Central memory CD4-positive, alpha-beta T cell (primary cell): Measurements from ENCODE around the gene GFOD1.

Experiments used
- DNase-seq: peaks from one replicate; pipeline ENCODE4 v3.0.0; 2022

Gene GFOD1

DNA sequence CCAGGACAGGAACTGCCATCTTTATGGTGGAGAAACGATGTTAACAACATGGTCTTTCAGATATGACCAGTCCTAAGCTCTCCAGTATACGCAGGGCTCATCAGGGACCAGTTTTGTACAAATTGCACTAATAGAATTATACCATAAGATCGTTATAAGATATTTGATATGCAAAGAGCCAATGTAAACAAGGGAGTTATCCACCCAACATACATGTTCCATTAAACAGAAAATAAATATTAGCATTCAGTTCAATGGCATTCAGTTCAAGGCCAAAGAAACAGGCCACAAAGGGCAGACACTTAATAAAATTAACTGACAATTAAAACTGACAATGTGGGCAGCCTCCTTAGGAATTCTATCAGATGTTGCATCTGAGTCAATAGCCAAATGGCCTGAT is 2.6 kb downstream of the GFOD1 start:
- DNase-seq, result no peak

DNA sequence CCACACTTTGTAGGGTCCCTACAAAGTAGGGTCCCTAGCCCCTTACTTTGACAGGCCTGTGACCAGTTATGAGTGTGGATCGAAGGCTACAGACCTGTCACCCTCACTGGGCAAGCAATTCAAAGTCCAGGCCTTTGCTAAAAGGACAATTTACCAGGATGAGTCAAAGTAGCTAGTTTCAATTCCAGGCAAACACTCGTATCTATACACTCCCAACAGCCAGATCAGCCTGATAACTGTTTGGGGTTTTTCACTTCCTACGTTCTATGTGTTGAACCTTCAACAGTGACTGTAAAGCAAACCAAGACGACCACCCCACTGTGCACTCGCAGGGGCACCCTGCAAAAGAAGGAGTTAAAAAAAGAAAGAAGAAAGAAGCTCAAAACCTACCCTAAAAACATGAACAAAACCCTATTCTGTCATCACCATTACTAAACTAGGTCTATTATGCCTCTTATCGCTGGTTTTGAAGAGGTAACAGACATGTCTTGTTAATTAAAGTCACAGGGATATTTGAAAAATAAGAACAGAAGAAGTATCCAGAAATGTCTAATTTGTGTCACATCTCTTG is 3.2 kb downstream of the GFOD1 start:
- no peak for DNase-seq

DNA sequence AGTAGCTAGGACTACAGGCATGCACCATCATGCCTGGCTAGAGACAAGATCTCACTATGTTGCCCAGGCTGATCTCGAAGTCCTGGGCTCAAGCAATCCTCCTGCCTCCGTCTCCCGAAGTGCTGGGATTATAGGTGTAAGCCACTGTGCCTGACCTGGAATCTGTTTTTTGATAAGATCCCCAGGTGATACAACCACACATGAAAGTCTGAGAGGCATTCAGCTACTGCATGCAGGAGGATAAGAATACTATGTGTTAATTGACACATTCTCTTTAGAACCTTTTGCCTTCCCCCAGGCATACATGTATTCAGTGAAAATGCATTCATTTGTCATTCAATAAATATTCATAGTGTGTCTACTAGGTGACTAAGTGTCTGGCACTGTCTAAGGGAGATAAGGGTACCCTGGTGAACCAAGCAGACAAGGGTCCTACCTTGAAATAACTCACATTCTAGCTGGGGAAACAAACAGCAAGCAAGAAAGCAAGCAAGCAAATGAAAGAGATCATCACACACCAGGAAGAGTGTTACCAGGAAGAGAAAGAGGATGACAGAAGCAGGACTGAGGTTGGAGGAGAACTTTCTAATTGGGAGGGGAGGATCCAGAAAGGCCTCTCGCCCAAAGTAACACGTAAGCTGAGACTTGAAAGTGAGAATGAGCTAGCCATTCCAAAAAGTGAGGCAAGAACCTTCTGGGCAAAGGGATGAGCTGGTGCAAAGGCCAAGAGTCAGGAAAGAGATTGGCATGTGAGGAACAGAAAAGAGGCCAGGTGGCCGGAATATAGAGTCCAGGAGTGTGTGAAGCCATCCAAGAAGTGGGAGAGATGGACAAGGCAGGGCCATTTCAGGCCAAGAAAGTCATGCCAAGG is 6.5 kb downstream of the GFOD1 start:
- no peak for DNase-seq

DNA sequence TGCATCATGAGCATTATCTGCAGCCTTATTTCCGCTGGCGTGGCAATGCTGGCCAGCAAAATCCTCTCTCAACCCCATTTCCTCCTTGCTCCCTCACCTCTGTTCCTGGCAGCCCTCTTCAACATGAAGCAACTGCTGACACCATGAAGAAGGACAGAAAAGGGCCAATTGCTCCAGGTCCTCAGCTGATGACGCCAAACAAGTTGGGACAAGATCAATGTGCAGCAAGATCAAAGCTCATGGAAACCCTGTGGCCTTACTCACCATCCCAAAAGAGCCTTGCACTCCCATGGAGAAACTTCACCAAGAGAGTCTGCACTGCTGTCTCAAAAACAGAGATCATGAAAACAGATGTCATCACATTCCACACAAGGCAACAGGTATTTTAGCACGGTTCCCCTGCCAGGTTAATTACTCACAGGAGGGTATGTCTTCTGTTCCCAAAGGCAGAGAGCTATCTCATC is 7.4 kb downstream of the GFOD1 start:
- no peak for DNase-seq

DNA sequence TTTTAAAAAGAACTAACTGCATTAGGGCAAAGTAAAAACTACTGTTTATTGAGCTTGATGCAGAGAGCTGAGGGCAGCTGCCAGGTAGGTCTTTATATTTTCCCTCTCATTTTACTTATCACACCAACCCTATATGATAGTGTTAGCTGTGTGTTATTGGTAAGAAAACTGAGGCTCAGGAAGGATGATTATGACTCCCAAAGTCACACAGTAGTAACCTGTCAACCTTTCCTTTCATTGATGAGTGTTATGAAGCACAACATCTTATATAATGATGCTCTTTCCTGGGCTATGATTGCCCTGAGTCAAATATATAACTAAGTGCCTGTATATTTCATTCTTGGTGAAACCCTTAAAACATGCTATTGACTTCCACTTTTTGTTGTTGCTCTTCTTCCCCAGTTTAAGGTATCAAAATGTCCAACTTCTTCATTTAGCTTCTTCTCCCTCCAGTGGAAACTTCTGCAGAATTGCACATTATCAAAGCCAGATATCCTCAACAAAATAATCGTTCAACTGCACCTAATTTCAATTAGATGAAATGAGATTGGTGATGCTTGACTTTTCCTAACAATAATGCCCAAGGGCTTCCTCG is 8.1 kb downstream of the GFOD1 start:
- no peak for DNase-seq

DNA sequence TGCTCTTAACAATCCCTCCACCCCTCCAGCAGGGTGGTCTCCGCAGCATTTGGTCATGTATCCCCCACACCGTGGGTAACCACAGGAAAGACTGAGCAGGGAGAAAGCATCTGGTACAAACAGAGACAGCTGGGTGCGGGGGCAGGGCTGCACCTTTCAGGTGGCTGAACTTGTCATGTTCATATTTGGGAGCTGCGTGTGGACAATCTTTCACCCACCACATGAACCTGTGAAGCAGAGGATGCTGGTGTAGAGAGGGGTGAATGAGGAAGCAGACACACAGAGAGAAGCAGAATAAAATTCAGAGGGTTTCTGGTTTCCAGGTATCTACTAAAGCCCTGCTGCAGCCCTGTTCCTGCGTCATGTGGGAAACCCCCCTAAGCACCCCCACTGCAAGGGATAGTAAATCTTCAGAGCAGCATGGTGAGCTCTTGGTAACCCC is 8.9 kb downstream of the GFOD1 start:
- DNase-seq, result no peak

DNA sequence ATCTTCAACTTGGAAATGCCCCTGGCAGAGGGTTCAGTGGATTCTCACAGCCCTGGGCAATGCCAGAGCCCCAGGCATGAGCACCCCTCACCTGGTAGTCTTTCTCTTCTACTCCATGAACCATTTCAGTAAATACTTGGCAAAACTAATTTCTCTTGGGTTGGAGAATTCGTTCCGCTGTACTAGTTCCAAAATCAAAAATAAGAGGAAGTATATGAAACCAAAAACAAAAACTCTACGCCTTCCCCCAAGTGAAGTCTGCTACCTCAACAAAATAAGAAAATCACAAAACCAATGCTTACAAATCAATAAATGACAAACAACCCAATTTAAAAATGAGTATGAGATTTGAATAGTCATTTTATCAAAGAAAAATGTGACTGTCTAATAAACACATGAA is 12.6 kb downstream of the GFOD1 start:
- no peak for DNase-seq

DNA sequence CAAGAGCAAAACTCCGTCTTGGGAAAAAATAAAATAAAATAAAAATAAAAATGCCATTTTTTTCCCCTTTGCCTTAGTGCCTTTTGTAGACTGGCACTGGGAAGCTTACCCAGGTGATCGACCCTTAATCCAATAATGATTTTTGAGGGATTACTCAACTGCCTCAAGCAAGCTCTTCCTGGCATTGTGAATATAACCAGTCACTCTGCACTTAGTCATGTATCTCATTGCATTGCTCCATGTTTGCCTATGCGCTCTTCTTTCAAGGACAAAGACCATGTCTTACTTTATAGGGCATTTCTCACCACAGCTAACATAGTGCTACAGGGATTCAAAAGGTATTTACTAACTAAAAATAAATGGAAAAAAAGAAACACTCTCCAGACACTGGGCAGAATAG is 13.0 kb downstream of the GFOD1 start:
- DNase-seq, result no peak

DNA sequence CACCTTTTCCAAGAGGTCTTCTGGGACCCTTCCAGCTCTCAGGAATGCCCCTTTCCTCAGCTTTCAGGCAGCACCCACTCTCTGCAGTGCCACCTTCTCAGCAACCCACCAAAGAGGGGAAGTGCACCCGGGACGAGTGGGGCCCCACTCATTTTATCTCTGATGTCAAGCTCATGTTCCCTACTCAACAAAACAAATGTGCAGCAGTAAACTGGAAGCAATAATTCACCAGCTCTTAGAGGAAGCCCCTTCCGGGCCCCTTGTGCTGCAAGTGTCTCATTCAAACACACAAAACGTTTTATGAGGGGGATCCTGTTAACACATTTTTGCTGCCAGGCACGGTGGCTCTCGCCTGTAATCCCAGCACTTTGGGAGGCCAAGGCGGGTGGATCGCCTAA is 13.6 kb downstream of the GFOD1 start:
- no peak for DNase-seq

DNA sequence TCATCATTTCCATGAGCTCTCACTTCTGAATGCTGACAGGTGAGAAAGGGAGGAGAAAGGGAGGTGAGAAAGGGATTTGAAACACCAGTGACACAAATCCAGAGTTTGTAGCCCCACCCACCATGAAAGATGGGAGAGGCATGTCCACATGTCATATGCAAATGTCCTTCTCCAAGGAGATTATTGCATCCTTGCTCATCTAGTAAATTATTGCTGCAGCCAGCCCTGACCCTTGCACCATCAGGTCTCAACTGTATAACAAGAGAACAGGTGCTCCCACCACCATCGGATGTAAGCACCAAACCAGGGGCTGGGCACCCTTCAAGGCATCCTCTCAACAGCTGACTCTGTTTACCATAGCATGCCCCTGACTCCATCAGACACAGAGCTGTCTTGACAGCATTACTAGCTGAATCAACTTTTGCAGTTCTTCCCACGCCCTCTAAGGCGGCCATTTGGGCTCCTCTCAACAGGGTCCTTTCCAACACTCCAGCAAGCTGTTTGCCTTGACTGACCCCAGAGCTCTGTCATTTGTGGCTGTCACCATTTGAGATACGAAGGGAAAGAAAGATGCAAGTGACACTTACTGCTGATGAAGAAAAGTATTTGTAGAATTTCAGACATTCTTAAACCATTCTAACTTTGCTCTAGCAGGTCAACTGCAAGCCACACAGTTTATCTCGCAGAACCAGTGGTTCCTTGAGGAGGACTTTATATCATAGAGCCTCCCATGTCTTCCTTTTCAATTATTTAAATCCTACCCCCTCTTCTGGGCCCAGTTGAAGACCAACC is 14.2 kb downstream of the GFOD1 start:
- no peak for DNase-seq

DNA sequence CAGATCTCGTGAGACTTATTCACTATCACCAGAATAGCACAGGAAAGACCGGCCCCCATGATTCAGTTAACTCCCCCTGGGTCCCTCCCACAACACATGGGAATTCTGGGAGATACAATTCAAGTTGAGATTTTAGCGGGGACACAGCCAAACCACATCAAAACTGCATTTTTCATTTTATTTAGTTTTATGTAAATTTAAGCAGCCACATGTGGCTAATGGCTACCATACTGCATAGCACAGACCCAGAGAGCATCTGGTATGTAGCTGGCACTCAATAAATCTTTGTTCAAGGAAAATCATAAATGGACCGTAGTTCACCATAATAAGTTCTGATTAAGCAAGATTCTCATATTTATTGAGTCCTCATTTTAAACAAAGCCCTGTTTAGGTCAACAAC is 15.3 kb downstream of the GFOD1 start:
- no peak for DNase-seq

DNA sequence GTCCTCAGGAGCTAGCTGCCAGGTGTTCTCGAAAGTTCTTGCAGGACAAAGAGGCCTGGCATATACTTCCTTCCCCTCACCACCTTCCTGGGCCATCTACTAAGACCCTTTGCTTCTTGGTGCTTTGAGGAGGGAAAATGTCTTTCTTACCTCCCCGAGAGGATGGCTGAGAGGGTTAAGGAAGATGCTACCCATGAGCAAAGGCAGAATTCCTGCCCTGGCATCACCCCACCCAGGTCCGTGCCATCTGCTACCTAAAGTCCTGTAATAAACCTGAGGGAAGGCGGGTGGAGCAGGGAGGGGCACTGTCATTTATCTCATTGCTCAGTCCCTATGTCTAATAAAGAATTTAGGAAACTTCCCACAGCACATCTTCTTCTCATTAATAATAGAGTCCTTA is 16.2 kb downstream of the GFOD1 start:
- DNase-seq, result no peak

DNA sequence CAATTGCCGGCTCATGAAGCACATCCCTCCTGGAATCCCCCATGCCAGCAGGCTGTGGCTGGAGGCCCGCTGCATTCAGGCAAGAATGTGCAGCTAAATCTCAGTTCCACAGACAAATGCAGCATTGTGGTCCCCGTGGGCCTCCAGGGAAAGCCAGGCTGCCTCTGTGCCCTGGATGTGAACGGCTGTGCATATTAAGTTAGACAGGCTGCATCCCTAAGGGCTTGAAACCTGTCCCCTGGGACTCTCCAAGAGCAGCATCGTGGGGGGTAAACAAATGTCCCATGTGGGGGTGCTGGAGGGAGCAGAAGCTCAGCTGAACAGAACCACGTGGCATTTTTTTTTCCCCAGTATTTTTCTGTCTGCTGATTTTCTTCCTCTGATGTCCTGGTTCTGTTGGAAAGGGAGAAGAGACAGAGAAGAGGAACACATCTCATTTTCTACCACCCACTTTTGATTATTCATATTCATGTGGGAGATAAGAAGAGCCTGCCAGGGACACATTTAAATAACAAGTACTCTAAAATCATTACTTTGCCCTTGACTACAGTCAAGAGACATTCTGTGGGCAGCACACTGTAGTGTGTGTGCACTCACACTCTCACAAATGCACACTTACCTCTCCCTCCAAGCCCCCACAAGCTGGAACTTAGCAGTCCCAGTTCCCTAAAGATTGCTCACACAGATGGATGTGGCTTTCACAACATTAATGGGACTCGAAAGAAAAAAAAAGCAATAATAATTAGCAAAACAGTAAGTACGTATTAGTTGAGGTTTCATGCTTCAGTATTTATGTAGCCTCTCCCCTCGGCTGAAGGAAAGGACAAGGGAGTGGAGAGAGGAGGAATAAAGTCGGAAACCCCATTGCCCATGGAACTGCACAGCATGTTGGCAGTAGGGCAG is 16.9 kb downstream of the GFOD1 start:
- no peak for DNase-seq

DNA sequence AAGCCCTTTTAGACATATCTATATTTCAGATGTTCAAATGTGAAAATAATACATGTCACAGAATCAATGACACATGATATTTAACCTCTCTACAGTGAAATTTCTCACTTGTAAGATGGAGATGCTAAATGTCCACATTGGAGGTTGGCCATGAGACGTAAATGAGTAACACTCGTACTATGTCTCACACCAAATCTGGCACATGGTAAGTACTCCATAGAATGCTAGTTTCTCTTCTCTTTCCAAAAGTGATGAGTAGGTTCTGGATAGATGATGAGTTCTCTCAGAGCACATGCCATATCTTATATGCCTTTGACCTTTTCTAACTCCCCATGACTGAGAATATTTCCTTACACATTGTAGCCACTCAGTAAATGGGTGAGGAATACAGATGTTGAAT is 17.7 kb downstream of the GFOD1 start:
- DNase-seq, result no peak

DNA sequence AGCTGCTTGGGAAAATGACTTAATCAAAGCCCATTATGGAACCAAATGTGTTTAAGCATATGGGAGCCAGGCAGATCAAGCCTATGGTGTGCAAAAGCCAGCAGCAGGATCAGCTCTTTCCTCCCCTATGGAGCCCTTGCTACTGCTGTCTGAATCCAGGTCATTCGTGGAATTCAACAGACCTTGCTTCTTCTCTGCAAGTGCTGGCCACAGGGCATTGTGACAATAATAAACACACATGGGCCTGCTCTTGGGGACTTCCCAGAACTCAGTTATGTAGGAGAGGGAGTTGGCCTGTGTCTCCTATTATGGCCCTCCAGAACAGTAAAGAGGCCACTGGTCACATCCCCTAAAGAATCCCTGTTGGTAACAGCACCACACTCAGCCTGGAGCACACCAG is 18.6 kb downstream of the GFOD1 start:
- DNase-seq, result no peak

DNA sequence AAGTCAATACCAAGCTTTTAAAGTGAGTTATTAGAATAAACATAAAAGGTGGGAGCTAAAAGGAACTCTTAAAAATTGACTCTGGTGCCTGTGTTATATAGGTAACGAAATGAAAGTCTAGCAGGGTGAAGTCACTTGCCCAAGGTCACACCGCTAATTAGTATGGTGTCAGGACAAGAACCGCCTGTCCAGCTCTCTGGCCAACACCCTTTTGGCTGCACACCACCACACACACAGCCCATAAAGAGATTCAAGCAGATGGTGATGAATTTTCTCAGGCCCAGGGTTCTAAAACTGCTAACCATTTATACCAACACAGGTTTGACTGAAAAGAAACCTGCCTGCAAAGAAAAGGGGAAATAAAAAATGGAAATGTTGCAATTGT is 20.2 kb downstream of the GFOD1 start:
- DNase-seq, result no peak

DNA sequence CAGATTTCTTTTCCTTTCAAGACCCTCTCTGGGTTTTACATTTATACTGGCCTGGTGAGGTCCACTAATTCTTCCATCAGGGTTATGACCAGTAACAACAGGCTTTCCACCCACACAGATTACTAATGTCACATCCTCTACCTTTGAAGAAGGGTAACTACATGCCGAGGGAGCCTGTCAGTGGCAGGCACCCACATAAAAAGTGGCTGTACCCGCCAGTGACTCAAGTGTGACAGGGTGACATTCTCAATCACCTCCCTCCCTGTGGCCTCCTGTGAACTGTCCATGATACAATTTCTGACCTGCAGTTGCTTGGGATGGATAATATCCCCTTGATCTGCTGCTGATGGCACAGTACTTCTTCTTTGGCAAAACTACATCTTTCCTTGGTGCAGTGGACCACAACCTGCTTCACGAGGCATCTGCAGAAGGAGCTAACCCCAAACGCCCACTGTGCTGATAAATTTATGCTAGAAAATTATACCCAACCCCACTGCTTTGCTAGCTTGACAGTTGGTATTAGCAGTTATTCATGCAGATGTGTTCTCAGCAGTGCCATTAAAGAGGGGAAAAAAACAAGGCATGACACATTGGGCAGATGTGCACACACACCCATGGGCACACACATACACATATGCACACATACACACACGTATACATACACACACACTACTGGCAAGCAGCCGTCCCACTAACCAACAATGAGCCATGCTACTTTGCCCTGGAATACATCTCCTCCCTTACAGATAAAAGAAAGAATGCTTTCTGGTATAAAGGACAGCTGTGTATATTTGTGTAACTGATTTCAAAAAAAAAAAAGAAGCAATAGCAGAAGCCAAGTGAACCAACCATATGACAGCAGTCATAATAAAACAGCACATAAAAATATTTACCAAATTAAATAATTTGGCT is 20.8 kb downstream of the GFOD1 start:
- DNase-seq, result no peak

DNA sequence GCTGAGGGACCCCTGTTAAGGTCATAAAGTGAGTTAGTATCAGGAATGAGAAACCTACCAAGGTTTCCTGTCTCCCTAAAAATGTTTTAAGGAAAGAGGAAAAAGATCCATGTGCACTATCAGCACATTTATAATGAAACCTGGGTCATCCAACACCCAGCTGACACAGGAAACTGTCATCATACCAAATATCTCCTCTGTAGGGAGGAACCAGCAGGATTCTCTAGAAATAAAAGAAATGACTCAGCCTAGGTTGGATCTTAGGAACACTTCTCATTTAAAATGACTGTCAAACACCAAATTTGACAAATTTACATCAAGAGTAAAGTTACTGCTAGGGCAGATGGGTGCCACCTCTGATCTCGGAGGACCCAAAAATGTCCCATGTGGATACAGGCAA is 21.7 kb downstream of the GFOD1 start:
- no peak for DNase-seq

DNA sequence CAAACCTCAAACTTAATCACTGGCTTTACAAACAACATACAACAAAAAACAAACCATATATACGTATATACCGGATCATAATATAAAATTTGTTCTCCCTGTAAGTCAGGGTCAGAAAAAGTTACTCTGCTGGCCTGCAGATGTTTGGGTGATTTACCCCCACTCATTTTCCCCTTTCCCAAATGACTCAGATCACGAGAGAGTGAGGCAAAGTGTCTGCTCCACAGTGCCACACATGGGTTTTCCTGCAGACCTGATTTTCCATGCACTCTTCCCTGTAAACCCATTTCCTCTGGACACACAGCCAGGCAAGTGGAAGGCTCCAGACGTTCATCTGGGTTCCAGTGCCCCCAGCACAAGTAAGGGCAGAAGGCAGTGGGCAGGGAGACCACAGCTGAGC is 23.5 kb downstream of the GFOD1 start:
- DNase-seq, result no peak

DNA sequence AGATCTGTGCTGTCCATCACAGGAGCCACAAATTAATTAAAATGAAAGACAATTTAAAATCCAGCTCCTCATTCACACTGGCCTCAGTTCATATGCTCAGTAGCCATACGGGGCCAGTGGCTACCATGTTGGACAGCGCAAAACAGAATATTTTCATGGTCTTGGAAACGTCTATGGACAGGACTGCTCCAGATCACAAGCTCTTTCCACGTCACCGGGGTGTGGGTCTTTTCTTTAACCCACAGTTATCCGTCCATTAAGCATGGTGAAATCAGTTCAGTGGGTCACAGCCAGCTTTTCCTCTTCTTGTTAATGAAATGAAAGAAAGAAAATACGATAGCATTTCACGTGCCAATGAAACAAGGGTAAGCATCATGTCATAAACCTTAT is 24.1 kb downstream of the GFOD1 start:
- no peak for DNase-seq
